Measurements from ENCODE around the gene FDX1. TPM values are rescaled to one million over a fixed set of nuclear protein-coding genes. Genes with fewer than 3 reads are reported as not detected.

FDX1 gene
- total and polyA plus RNA-seq, 2 of the 13 experiments (the other 11 are each of a cell fraction or from before 2014, with no cell fraction given): 4.5 to 13.1 TPM

DNA sequence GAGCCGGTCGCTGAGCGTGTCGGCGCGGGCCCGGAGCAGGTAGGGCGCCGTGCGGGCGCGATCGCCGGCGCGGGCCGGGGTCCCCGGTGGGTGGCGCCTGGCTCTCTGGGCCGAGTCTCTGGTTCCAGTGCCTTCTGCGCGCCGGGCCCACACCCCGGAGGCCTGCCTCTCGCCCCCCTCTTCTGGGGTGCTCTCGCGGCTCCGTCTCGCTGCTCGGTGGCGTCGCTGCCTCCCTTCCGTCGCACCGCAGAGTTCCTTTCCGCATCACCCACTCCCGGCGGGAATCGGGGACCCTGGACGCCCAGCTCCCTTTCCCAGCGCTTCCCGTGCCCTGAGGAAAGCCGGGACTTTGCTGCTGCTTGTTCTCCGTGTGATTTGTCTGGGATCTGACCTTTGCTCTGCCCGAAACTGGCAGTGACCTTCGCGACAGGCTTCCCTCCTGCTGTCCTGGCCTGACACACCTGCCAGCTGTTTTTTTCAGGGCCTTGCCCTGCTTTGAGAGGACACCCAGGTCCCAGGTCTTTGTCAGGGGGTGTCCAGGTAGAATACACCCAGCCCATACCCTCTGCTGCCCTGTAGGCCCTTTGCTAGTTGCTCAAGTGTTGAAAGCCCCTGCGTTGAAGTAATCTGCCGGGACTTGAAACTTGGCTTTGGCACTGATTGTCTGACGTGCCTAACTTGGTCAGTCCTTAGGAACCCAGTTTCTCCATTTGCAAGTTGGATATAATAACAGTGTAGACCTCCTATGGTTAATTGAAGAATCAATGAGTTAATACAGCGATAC is 711 bp downstream of the FDX1 start (continued):
- TF ChIP-seq, protein P1, sequence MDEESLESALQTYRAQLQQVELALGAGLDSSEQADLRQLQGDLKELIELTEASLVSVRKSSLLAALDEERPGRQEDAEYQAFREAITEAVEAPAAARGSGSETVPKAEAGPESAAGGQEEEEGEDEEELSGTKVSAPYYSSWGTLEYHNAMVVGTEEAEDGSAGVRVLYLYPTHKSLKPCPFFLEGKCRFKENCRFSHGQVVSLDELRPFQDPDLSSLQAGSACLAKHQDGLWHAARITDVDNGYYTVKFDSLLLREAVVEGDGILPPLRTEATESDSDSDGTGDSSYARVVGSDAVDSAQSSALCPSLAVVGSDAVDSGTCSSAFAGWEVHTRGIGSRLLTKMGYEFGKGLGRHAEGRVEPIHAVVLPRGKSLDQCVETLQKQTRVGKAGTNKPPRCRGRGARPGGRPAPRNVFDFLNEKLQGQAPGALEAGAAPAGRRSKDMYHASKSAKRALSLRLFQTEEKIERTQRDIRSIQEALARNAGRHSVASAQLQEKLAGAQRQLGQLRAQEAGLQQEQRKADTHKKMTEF (CRISPR knock-in tag; IDR thresholded peaks at IDR 0.05): no peak
- TF ChIP-seq, protein P2, sequence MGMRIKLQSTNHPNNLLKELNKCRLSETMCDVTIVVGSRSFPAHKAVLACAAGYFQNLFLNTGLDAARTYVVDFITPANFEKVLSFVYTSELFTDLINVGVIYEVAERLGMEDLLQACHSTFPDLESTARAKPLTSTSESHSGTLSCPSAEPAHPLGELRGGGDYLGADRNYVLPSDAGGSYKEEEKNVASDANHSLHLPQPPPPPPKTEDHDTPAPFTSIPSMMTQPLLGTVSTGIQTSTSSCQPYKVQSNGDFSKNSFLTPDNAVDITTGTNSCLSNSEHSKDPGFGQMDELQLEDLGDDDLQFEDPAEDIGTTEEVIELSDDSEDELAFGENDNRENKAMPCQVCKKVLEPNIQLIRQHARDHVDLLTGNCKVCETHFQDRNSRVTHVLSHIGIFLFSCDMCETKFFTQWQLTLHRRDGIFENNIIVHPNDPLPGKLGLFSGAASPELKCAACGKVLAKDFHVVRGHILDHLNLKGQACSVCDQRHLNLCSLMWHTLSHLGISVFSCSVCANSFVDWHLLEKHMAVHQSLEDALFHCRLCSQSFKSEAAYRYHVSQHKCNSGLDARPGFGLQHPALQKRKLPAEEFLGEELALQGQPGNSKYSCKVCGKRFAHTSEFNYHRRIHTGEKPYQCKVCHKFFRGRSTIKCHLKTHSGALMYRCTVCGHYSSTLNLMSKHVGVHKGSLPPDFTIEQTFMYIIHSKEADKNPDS (CRISPR knock-in tag; IDR thresholded peaks at IDR 0.05): peak; percentile 29; the same call in 1 of the 2 replicates
- TF ChIP-seq ZNF546 (CRISPR knock-in tag; conservative IDR thresholded peaks at IDR 0.05) (peak; percentile 64; the same call in 1 of the 2 replicates), SIN3A (IDR thresholded peaks at IDR 0.05; ENCODE audit: borderline replicate concordance, low read depth, low read length) (peak; percentile 30; the same call in 1 of the 2 replicates), FOSL2 (CRISPR knock-in tag; IDR thresholded peaks at IDR 0.05) (0 out of 2 replicates have a peak, but pooled peaks have one; percentile 9), ZFY (CRISPR knock-in tag; IDR thresholded peaks at IDR 0.05) (peak; percentile 89), ZNF777 (CRISPR knock-in tag; IDR thresholded peaks at IDR 0.05) (peak; percentile 64), ZMYM4 (CRISPR knock-in tag; IDR thresholded peaks at IDR 0.05) (peak; percentile 6; the same call in 1 of the 2 replicates), ZFP82 (CRISPR knock-in tag; IDR thresholded peaks at IDR 0.05; ENCODE audit: borderline replicate concordance) (peak; percentile 36; the same call in 1 of the 2 replicates), NR2C2 (CRISPR knock-in tag; IDR thresholded peaks at IDR 0.05; ENCODE audit: borderline replicate concordance) (peak; percentile 28), ZNF883 (CRISPR knock-in tag; IDR thresholded peaks at IDR 0.05; ENCODE audit: not compliant biosample characterization) (peak; percentile 73), SAP130 (CRISPR knock-in tag; IDR thresholded peaks at IDR 0.05; ENCODE audit: low read depth) (peak; percentile 51), HMG20B (CRISPR knock-in tag; conservative IDR thresholded peaks at IDR 0.05) (0 out of 2 replicates have a peak, but pooled peaks have one; percentile 29), SRY (CRISPR knock-in tag; IDR thresholded peaks at IDR 0.05) (0 out of 2 replicates have a peak, but pooled peaks have one; percentile 17), ZBTB7B (CRISPR knock-in tag; IDR thresholded peaks at IDR 0.05) (no peak), CBFB (CRISPR knock-in tag; IDR thresholded peaks at IDR 0.05) (0 out of 2 replicates have a peak, but pooled peaks have one; percentile 30), RXRB (CRISPR knock-in tag; IDR thresholded peaks at IDR 0.05; ENCODE audit: borderline replicate concordance) (peak; percentile 51; the same call in 1 of the 2 replicates), ZFYVE20 (CRISPR knock-in tag; IDR thresholded peaks at IDR 0.05; ENCODE audit: borderline replicate concordance, low read depth) (no peak), SPEN (CRISPR knock-in tag; IDR thresholded peaks at IDR 0.05; ENCODE audit: low read depth) (peak; percentile 57; the same call in 1 of the 2 replicates)
- TF ChIP-seq, protein P3, sequence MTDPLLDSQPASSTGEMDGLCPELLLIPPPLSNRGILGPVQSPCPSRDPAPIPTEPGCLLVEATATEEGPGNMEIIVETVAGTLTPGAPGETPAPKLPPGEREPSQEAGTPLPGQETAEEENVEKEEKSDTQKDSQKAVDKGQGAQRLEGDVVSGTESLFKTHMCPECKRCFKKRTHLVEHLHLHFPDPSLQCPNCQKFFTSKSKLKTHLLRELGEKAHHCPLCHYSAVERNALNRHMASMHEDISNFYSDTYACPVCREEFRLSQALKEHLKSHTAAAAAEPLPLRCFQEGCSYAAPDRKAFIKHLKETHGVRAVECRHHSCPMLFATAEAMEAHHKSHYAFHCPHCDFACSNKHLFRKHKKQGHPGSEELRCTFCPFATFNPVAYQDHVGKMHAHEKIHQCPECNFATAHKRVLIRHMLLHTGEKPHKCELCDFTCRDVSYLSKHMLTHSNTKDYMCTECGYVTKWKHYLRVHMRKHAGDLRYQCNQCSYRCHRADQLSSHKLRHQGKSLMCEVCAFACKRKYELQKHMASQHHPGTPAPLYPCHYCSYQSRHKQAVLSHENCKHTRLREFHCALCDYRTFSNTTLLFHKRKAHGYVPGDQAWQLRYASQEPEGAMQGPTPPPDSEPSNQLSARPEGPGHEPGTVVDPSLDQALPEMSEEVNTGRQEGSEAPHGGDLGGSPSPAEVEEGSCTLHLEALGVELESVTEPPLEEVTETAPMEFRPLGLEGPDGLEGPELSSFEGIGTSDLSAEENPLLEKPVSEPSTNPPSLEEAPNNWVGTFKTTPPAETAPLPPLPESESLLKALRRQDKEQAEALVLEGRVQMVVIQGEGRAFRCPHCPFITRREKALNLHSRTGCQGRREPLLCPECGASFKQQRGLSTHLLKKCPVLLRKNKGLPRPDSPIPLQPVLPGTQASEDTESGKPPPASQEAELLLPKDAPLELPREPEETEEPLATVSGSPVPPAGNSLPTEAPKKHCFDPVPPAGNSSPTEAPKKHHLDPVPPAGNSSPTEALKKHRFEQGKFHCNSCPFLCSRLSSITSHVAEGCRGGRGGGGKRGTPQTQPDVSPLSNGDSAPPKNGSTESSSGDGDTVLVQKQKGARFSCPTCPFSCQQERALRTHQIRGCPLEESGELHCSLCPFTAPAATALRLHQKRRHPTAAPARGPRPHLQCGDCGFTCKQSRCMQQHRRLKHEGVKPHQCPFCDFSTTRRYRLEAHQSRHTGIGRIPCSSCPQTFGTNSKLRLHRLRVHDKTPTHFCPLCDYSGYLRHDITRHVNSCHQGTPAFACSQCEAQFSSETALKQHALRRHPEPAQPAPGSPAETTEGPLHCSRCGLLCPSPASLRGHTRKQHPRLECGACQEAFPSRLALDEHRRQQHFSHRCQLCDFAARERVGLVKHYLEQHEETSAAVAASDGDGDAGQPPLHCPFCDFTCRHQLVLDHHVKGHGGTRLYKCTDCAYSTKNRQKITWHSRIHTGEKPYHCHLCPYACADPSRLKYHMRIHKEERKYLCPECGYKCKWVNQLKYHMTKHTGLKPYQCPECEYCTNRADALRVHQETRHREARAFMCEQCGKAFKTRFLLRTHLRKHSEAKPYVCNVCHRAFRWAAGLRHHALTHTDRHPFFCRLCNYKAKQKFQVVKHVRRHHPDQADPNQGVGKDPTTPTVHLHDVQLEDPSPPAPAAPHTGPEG (CRISPR knock-in tag; IDR thresholded peaks at IDR 0.05): peak; percentile 54; the same call in 1 of the 2 replicates

Data from HepG2 (cell line).